NCI-H1092 (cell line): ENCODE data around the gene CNN2.

Experiments used
- DNase-seq: peaks from one replicate; lab custom pipeline; 2025; lab: John Stamatoyannopoulos, UW

CNN2 gene

GRCh38 chr19:995051-995827, 31.2 kb upstream of the CNN2 start:
- DNase-seq, result peak; percentile 74

GRCh38 chr19:996051-996838, 30.2 kb upstream of the CNN2 start:
- peak; percentile 62 for DNase-seq

GRCh38 chr19:998064-998463, 28.3 kb upstream of the CNN2 start:
- no peak for DNase-seq

- DNase-seq, result no peak
Observed at GRCh38 chr19:999379-999719, 27.1 kb upstream of the CNN2 start.

GRCh38 chr19:1000095-1000494, 26.3 kb upstream of the CNN2 start, which contains the start of gene GRIN3B:
TSS of gene GRIN3B (plus strand) at chr19:1000419. CDS start at chr19:1000438, 19 bp downstream.
- no peak for DNase-seq

GRCh38 chr19:1000591-1001537, 25.5 kb upstream of the CNN2 start:
- no peak for DNase-seq

- no peak for DNase-seq
Observed at GRCh38 chr19:1001538-1002166, 24.8 kb upstream of the CNN2 start.

GRCh38 chr19:1002600-1002999, 23.8 kb upstream of the CNN2 start:
- DNase-seq, result no peak

GRCh38 chr19:1003283-1003682, 23.1 kb upstream of the CNN2 start:
- DNase-seq, result no peak

GRCh38 chr19:1004204-1004802, 22.1 kb upstream of the CNN2 start:
- no peak for DNase-seq

GRCh38 chr19:1004803-1005664, 21.4 kb upstream of the CNN2 start:
- no peak for DNase-seq

GRCh38 chr19:1006711-1007398, 19.6 kb upstream of the CNN2 start:
- DNase-seq, result no peak

- DNase-seq, result no peak
Observed at GRCh38 chr19:1007399-1008251, 18.8 kb upstream of the CNN2 start.

- no peak for DNase-seq
Observed at GRCh38 chr19:1008268-1009040, 18.0 kb upstream of the CNN2 start.

GRCh38 chr19:1009041-1009980, 17.1 kb upstream of the CNN2 start:
- DNase-seq, result no peak

GRCh38 chr19:1009981-1010538, 16.3 kb upstream of the CNN2 start:
- no peak for DNase-seq
